GM12878 (cell line): ENCODE results near the gene USP54.

Experiments used
- BACH1 ChIP-seq: fragments of 450-650 bp; IDR thresholded peaks from 2 replicates; pipeline ENCODE4 v1.6.1; 2017; ENCODE audit warnings: mild to moderate bottlenecking, borderline replicate concordance
- CHD2 ChIP-seq: IDR thresholded peaks from 2 replicates; pipeline ENCODE4 v1.6.1; 2011; ENCODE audit warnings: low read depth, low read length, improper control_type of control experiment, borderline replicate concordance
- CTCF ChIP-seq, 3 experiments: IDR thresholded peaks in 2 of 3; conservative IDR thresholded peaks in 1 of 3; 2 replicates each; pipeline ENCODE4 v1.5.1; 2011; ENCODE audit warnings: low read depth in 3 of 3, low read length in 3 of 3, mild to moderate bottlenecking in 3 of 3, control low read depth in 2 of 3, moderate library complexity in 2 of 3, inconsistent platforms in 1 of 3, mixed read lengths in 1 of 3; ENCODE audit not compliant: control insufficient read depth in 2 of 3, insufficient read depth in 1 of 3; ENCODE audit errors: extremely low read depth in 1 of 3
- FOXM1 ChIP-seq: IDR thresholded peaks from 2 replicates; pipeline ENCODE4 v1.6.1; 2012; ENCODE audit warnings: low read depth, mild to moderate bottlenecking, inconsistent platforms, low read length, moderate library complexity
- POLR2A ChIP-seq: IDR thresholded peaks from 2 replicates; pipeline ENCODE4 v1.6.1; 2011; ENCODE audit warnings: low read depth, mild to moderate bottlenecking, low read length
- SUZ12 ChIP-seq: fragments of 200-600 bp; sonication (generic); IDR thresholded peaks from one replicate; pipeline ENCODE4 v1.6.1; 2018; ENCODE audit warnings: antibody characterized with exemption, mild to moderate bottlenecking; ENCODE audit not compliant: unreplicated experiment
- TAF1 ChIP-seq: IDR thresholded peaks from 2 replicates; pipeline ENCODE4 v1.6.1; 2011; ENCODE audit warnings: mild to moderate bottlenecking, low read depth, low read length, borderline replicate concordance
- TF ChIP-seq, protein P1 (sequence below): IDR thresholded peaks from 2 replicates; pipeline ENCODE4 v1.6.1; 2012; ENCODE audit warnings: improper control_type of control experiment, low read depth, low read length; ENCODE audit not compliant: insufficient replicate concordance

- TF ChIP-seq TAF1 (no peak), CTCF (IDR thresholded peaks at IDR 0.05 in 2 of 3, conservative IDR thresholded peaks at IDR 0.05 in 1 of 3; ENCODE audit: control insufficient read depth in 2 of 3, extremely low read depth in 1 of 3, insufficient read depth in 1 of 3, low read depth in 3 of 3, low read length in 3 of 3) (no peak), CHD2 (no peak), SUZ12 (no peak), FOXM1 (no peak), POLR2A (no peak), BACH1 (no peak)
- TF ChIP-seq, protein P1, sequence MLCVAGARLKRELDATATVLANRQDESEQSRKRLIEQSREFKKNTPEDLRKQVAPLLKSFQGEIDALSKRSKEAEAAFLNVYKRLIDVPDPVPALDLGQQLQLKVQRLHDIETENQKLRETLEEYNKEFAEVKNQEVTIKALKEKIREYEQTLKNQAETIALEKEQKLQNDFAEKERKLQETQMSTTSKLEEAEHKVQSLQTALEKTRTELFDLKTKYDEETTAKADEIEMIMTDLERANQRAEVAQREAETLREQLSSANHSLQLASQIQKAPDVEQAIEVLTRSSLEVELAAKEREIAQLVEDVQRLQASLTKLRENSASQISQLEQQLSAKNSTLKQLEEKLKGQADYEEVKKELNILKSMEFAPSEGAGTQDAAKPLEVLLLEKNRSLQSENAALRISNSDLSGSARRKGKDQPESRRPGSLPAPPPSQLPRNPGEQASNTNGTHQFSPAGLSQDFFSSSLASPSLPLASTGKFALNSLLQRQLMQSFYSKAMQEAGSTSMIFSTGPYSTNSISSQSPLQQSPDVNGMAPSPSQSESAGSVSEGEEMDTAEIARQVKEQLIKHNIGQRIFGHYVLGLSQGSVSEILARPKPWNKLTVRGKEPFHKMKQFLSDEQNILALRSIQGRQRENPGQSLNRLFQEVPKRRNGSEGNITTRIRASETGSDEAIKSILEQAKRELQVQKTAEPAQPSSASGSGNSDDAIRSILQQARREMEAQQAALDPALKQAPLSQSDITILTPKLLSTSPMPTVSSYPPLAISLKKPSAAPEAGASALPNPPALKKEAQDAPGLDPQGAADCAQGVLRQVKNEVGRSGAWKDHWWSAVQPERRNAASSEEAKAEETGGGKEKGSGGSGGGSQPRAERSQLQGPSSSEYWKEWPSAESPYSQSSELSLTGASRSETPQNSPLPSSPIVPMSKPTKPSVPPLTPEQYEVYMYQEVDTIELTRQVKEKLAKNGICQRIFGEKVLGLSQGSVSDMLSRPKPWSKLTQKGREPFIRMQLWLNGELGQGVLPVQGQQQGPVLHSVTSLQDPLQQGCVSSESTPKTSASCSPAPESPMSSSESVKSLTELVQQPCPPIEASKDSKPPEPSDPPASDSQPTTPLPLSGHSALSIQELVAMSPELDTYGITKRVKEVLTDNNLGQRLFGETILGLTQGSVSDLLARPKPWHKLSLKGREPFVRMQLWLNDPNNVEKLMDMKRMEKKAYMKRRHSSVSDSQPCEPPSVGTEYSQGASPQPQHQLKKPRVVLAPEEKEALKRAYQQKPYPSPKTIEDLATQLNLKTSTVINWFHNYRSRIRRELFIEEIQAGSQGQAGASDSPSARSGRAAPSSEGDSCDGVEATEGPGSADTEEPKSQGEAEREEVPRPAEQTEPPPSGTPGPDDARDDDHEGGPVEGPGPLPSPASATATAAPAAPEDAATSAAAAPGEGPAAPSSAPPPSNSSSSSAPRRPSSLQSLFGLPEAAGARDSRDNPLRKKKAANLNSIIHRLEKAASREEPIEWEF = no peak
Measured at GRCh38 chr10:73478636-73479035, 112.5 kb downstream of the USP54 start.
